ENCODE measurements around the gene TREH. TPM values are rescaled to one million over a fixed set of nuclear protein-coding genes. Genes with fewer than 3 reads are reported as not detected.

TREH gene
- total and polyA plus RNA-seq, 2 experiments from 2014 or later: 0.36 TPM; not detected in 1

- Mint-ChIP-seq H3K4me3 (no peak overlapping the region), H3K4me1 (peaks cover 13% of the 10 kb centered on the region), H3K36me3 (ENCODE audit: low read depth) (peaks cover 33% of the 10 kb centered on the region), H3K27ac (no peak overlapping the region), H3K27me3 (ENCODE audit: insufficient read depth, low read depth, poor library complexity) (peaks cover 14% of the 10 kb centered on the region), H3K9me3 (no peaks in the 10 kb centered on the region)
- Histone ChIP-seq H4K20me1 (replicated peaks; ENCODE audit: insufficient read depth) (peaks cover 22% of the 10 kb centered on the region), H3K4me3 (no peak overlapping the region), H3K4me1 (ENCODE audit: insufficient read depth) (peaks cover 15% of the 10 kb centered on the region), H2AFZ (no peak overlapping the region), H3K27ac (ENCODE audit: low read depth) (no peak overlapping the region), H3K27me3 (ENCODE audit: insufficient read depth) (no peaks in the 10 kb centered on the region), H3K79me2 (replicated peaks; ENCODE audit: insufficient read depth) (0 out of 2 replicates have a peak, but pooled peaks cover 3% of the 10 kb centered on the region), H3K9me2 (ENCODE audit: insufficient read depth) (no peaks in the 10 kb centered on the region), H3F3A (replicated peaks; ENCODE audit: low read depth) (peaks cover 18% of the 10 kb centered on the region), H3K36me3 (ENCODE audit: insufficient read depth) (peaks cover 14% of the 10 kb centered on the region), H3K4me2 (no peak overlapping the region)
- DNase-seq (ENCODE audit: low spot score): no peak
- ATAC-seq: no peak
- no peak for TF ChIP-seq POLR2AphosphoS5 (IDR thresholded peaks at IDR 0.05; ENCODE audit: low read depth)
- no peak for TF ChIP-seq NANOG (IDR thresholded peaks at IDR 0.05; ENCODE audit: borderline replicate concordance)
- TF ChIP-seq ZNF331 (CRISPR knock-in tag; IDR thresholded peaks at IDR 0.05; ENCODE audit: low read depth): no peak
- no peak for TF ChIP-seq EZH2phosphoT487 (IDR thresholded peaks at IDR 0.05; ENCODE audit: unreplicated experiment)
- no peak for TF ChIP-seq STAT1 (IDR thresholded peaks at IDR 0.05; ENCODE audit: unreplicated experiment)
- no peak for TF ChIP-seq REST (IDR thresholded peaks at IDR 0.05; ENCODE audit: unreplicated experiment)
- TF ChIP-seq CTCF (conservative IDR thresholded peaks at IDR 0.05; ENCODE audit: low read depth in 2 of 2): no peak
- TF ChIP-seq ZNF462 (CRISPR knock-in tag; IDR thresholded peaks at IDR 0.05): no peak
- TF ChIP-seq ZNF114 (CRISPR knock-in tag; IDR thresholded peaks at IDR 0.05): no peak
- no peak for TF ChIP-seq CREB1 (CRISPR knock-in tag; IDR thresholded peaks at IDR 0.05; ENCODE audit: low read depth)
- no peak for TF ChIP-seq EZH2 (IDR thresholded peaks at IDR 0.05; ENCODE audit: low read depth, unreplicated experiment)
- no peak for TF ChIP-seq ETS1 (IDR thresholded peaks at IDR 0.05)
- TF ChIP-seq JUNB (IDR thresholded peaks at IDR 0.05; ENCODE audit: unreplicated experiment): no peak
Observed at GRCh38 chr11:118639899-118640298, 39.6 kb downstream of the TREH start.
